Endothelial cell of umbilical vein (primary cell): ENCODE measurements around the gene SORT1. TPM values are rescaled to one million over a fixed set of nuclear protein-coding genes. Genes with fewer than 3 reads are reported as not detected.

Experiments used
- BruUV-seq: library from RNA; stranded (reverse); fragments of 400-500 nt; replicated peaks from 2 replicates; lab custom pipeline; 2021; lab: Mats Ljungman, UMichigan
- CTCF ChIA-PET: fragments of 300-600, 350-600 bp; sonication (Branson Sonifier 250); formaldehyde crosslinking; loops from one replicate; lab custom pipeline; 2021; ENCODE audit warnings: antibody characterized with exemption, inconsistent platforms; lab: Charles Lee
- POLR2A ChIA-PET: fragments of 300-600, 350-600 bp; sonication (Branson Sonifier 250); formaldehyde crosslinking; loops from one replicate; lab custom pipeline; 2021; ENCODE audit warnings: antibody characterized with exemption, inconsistent platforms; lab: Charles Lee
- DNase-seq: peaks from one replicate; pipeline ENCODE4 v3.0.0-alpha.2; 2011; ENCODE audit warnings: low read depth, low spot score
- FAIRE-seq: peaks from 2 replicates; lab custom pipeline; 2011; peaks lifted over from hg19 to GRCh38; lab: Jason Lieb, UNC
- H2AFZ ChIP-seq: 2 replicates; pipeline ENCODE4 v1.6.0; 2012; ENCODE audit warnings: low read depth, low read length, control low read depth, inconsistent platforms
- H3K27ac ChIP-seq: 2 replicates; pipeline ENCODE4 v1.5.1; 2011; ENCODE audit warnings: low read depth, mild to moderate bottlenecking, control low read depth, low read length, moderate library complexity; ENCODE audit not compliant: insufficient read depth
- H3K27me3 ChIP-seq, 2 experiments: 2 replicates each; pipeline versions ENCODE4 v1.6.0 to v1.6.1; 2011; ENCODE audit warnings: low read length in 2 of 2, mixed read lengths in 1 of 2; ENCODE audit not compliant: control insufficient read depth in 2 of 2, insufficient read depth in 2 of 2
- H3K36me3 ChIP-seq, 2 experiments: 2 replicates in 1 of 2; 3 replicates in 1 of 2; pipeline ENCODE4 v1.5.1; 2011; ENCODE audit warnings: low read length in 2 of 2, mild to moderate bottlenecking in 1 of 2, moderate library complexity in 1 of 2; ENCODE audit not compliant: control insufficient read depth in 2 of 2, insufficient read depth in 2 of 2; ENCODE audit errors: extremely low read depth in 1 of 2
- H3K4me1 ChIP-seq: 3 replicates; pipeline ENCODE4 v1.5.1; 2011; ENCODE audit warnings: mild to moderate bottlenecking, low read length; ENCODE audit not compliant: control insufficient read depth, insufficient read depth; ENCODE audit errors: extremely low read depth
- H3K4me2 ChIP-seq: 2 replicates; pipeline ENCODE4 v1.6.1; 2011; ENCODE audit warnings: low read length, control low read depth, mixed read lengths; ENCODE audit not compliant: insufficient read depth
- H3K4me3 ChIP-seq, 3 experiments: fragments of 200-600 bp in 1 of 3; sonication (generic), shearing (Covaris generic) in 1 of 3; replicated peaks in 1 of 3; 2 replicates each; pipeline ENCODE4 v1.5.1; 2011 to 2016; ENCODE audit warnings: control low read depth in 3 of 3, low read length in 3 of 3, mild to moderate bottlenecking in 2 of 3, inconsistent platforms in 1 of 3, low read depth in 1 of 3, moderate library complexity in 1 of 3; ENCODE audit not compliant: insufficient read depth in 1 of 3
- H3K79me2 ChIP-seq: 2 replicates; pipeline ENCODE4 v1.6.0; 2012; ENCODE audit warnings: low read length, inconsistent platforms; ENCODE audit not compliant: control insufficient read depth, insufficient read depth
- H3K9ac ChIP-seq: replicated peaks from 2 replicates; pipeline ENCODE3; 2011; ENCODE audit warnings: low read length, control low read depth; ENCODE audit not compliant: insufficient read depth; ENCODE audit errors: extremely low read depth
- H3K9me1 ChIP-seq: replicated peaks from 3 replicates; pipeline ENCODE4 v1.6.0; 2011; ENCODE audit warnings: mild to moderate bottlenecking, low read length; ENCODE audit not compliant: control insufficient read depth, insufficient read depth; ENCODE audit errors: extremely low read depth
- H3K9me3 ChIP-seq: replicated peaks from 2 replicates; pipeline ENCODE4 v1.5.1; 2012; ENCODE audit warnings: low read length, inconsistent platforms; ENCODE audit not compliant: control insufficient read depth, insufficient read depth
- H4K20me1 ChIP-seq: replicated peaks from 2 replicates; pipeline ENCODE3; 2011; ENCODE audit warnings: mild to moderate bottlenecking, low read length; ENCODE audit not compliant: control insufficient read depth, insufficient read depth; ENCODE audit errors: extremely low read depth
- EZH2 ChIP-seq: IDR thresholded peaks from 2 replicates; pipeline ENCODE4 v1.6.1; 2012; ENCODE audit warnings: borderline replicate concordance, low read depth, mild to moderate bottlenecking, moderate library complexity, low read length, inconsistent platforms; ENCODE audit not compliant: severe bottlenecking
- FOS ChIP-seq: IDR thresholded peaks from 2 replicates; pipeline ENCODE4 v1.6.1; 2011; ENCODE audit warnings: mild to moderate bottlenecking, low read length, moderate library complexity, borderline replicate concordance; ENCODE audit not compliant: insufficient read depth
- GATA2 ChIP-seq: IDR thresholded peaks from 2 replicates; pipeline ENCODE4 v1.7.0; 2011; ENCODE audit warnings: low read depth, mild to moderate bottlenecking, moderate library complexity, mixed read lengths, low read length; ENCODE audit not compliant: insufficient read length, insufficient read depth
- JUN ChIP-seq: IDR thresholded peaks from 2 replicates; pipeline ENCODE4 v1.6.1; 2011; ENCODE audit warnings: borderline replicate concordance, low read depth; ENCODE audit not compliant: insufficient read length, insufficient read depth
- MYC ChIP-seq: IDR thresholded peaks from one replicate; pipeline ENCODE4 v1.6.1; 2011; ENCODE audit warnings: mild to moderate bottlenecking, low read depth, low read length
- POLR2A ChIP-seq: IDR thresholded peaks from 2 replicates; pipeline ENCODE4 v1.6.1; 2012; ENCODE audit warnings: low read depth, mild to moderate bottlenecking, control low read depth, low read length
- POLR2AphosphoS5 ChIP-seq: IDR thresholded peaks from 2 replicates; pipeline ENCODE4 v1.6.1; 2012; ENCODE audit warnings: low read depth, mild to moderate bottlenecking, control low read depth, low read length, moderate library complexity; ENCODE audit not compliant: insufficient read depth
- dilution Hi-C: fragments of 300-500 bp; cut with MboI; formaldehyde crosslinking; loops from one replicate; pipeline ENCODE4 v1.15.0; 2019; ENCODE audit warnings: low sequenced_read_pairs; ENCODE audit not compliant: extremely low pct_ligation_motif_present
- intact Hi-C: fragments of 100-400 bp; cut with micrococcal nuclease; formaldehyde crosslinking; loops from one replicate; pipeline ENCODE4 v1.10.0; 2022
- polyA plus RNA-seq, 4 experiments: library from polyadenylated mRNA; depleted of rRNA in 3 of 4; stranded (reverse) in 3 of 4; unstranded in 1 of 4; fragments of >200 nt; gene quantifications; 2 replicates each; pipeline versions ENCODE4 v1.2.1 to v1.2.3, GENCODE V29; 2011 to 2012; ENCODE audit warnings: missing spikeins in 1 of 4
- total RNA-seq: library from RNA; stranded (reverse); gene quantifications from 2 replicates; pipeline ENCODE4 v1.2.3, GENCODE V29; 2021
- TF ChIP-seq, protein P1 (sequence below), 2 donors: IDR thresholded peaks; 1 replicate in 1 of 2; 2 replicates in 1 of 2; pipeline ENCODE4 v1.5.1; 2011; ENCODE audit warnings: low read length in 2 of 2, mild to moderate bottlenecking in 2 of 2, moderate library complexity in 2 of 2, control low read depth in 1 of 2, inconsistent platforms in 1 of 2, low read depth in 1 of 2; ENCODE audit not compliant: insufficient read depth in 1 of 2; ENCODE audit errors: extremely low read depth in 1 of 2
- TF ChIP-seq, protein P2 (sequence below): IDR thresholded peaks from 2 replicates; pipeline ENCODE4 v1.6.1; 2011; ENCODE audit not compliant: insufficient read depth, insufficient read length

Gene SORT1
- total and polyA plus RNA-seq, 2 donors (not counting 3 experiments of a cell fraction or from before 2014, with no cell fraction given), result 6.8 to 17.8 TPM

GRCh38 chr1:109307274-109308021, 90.3 kb downstream of the SORT1 start:
- BruUV-seq, result no TSS peak

More at GRCh38 chr1:109307274-109308021, 90.3 kb downstream of the SORT1 start:
- DNase-seq (no peak), FAIRE-seq (no peak)
- Histone ChIP-seq H3K9ac (no peak overlapping the region), H3K79me2 (no peaks in the 10 kb centered on the region), H3K27me3 (peaks cover 6 to 8% of the 10 kb centered on the region in 2 experiments), H3K9me1 (no peaks in the 10 kb centered on the region), H3K9me3 (no peaks in the 10 kb centered on the region), H3K4me2 (no peak overlapping the region), H3K36me3 (no peaks in the 10 kb centered on the region), H3K27ac (no peak overlapping the region), H3K4me1 (no peaks in the 10 kb centered on the region), H3K4me3 (no peak overlapping the region), H4K20me1 (no peaks in the 10 kb centered on the region), H2AFZ (no peak overlapping the region)
- POLR2A ChIA-PET, result no interaction called here
- dilution Hi-C loops, result no loop called here
- CTCF ChIA-PET, result interaction anchor here (1.4 kb wide), 2 partner anchors 11 to 34 kb away, joined by 4 to 5 read pairs; no protein-coding TSS in a partner anchor
- TF ChIP-seq, protein P1, sequence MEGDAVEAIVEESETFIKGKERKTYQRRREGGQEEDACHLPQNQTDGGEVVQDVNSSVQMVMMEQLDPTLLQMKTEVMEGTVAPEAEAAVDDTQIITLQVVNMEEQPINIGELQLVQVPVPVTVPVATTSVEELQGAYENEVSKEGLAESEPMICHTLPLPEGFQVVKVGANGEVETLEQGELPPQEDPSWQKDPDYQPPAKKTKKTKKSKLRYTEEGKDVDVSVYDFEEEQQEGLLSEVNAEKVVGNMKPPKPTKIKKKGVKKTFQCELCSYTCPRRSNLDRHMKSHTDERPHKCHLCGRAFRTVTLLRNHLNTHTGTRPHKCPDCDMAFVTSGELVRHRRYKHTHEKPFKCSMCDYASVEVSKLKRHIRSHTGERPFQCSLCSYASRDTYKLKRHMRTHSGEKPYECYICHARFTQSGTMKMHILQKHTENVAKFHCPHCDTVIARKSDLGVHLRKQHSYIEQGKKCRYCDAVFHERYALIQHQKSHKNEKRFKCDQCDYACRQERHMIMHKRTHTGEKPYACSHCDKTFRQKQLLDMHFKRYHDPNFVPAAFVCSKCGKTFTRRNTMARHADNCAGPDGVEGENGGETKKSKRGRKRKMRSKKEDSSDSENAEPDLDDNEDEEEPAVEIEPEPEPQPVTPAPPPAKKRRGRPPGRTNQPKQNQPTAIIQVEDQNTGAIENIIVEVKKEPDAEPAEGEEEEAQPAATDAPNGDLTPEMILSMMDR (IDR thresholded peaks at IDR 0.05; ENCODE audit: extremely low read depth in 1 of 2, insufficient read depth in 1 of 2, low read depth in 1 of 2, low read length in 2 of 2), result no peak
- no peak for TF ChIP-seq FOS
- no peak for TF ChIP-seq EZH2
- TF ChIP-seq GATA2, result no peak
- TF ChIP-seq MYC, result no peak
- TF ChIP-seq, protein P2, sequence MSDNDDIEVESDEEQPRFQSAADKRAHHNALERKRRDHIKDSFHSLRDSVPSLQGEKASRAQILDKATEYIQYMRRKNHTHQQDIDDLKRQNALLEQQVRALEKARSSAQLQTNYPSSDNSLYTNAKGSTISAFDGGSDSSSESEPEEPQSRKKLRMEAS, result no peak
- no peak for TF ChIP-seq POLR2A
- TF ChIP-seq JUN, result no peak
- no peak for TF ChIP-seq POLR2AphosphoS5
- intact Hi-C loops, result no loop called here
